ENCODE results near the gene LONRF2.
"Not testable (repeated sequence)": the region's sequence is repeated elsewhere in the genome, so short reads cannot be mapped to it uniquely, and the experiment has no call there.

The LONRF2 gene

DNA sequence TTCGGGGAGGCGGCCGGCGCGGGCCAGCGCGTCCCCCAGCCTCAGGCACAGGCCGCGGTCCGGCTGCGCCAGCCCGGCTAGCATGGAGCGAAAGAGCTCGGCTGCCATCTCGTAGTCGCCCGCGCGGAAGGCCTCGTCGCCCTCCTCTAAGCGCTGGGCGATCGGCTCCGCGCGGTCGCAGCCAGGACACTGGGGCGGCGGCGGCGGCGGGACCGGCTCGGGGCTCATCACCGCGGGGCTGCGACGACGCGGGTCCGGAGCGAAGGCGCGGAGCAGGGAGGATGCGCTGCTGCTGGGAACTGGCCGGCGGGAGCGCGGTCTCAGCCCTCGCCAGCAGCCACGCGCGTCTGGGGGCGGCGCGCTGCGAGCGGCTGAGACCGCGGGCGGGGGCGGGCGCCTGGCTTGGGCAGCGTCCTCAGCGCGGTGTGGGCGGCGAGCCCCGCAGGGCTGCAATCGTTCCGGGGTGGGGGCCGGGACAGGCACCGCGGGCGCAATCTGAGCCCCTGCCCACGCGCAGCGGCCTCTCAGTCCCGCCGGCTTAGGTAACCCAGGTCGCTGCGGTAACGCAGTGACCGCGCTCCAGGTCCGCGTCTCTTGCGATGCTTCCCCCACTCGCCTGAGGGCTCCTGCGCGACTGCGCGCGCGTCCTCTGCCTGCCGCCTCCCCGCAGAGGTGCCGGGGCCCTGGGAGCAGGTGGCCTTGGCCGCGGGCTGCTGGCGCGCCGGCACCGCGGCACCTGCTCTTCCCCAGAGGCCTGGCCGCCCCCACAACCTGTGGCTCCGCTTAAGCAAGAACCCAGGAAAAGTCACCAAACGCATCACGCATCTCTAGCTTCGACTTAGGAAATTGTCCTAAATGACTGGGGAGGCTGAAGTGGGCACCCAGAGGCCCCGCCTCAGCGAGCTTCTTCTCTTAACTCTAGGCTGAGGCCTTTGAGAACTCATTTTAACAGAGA is at the start of gene LONRF2:
Gene LONRF2 (minus strand): TSS at position 636 of the 955 bp plus-strand sequence. CDS start 408 bp downstream, at position 228.
- DNase-seq, result peak; percentile 4

GRCh38 chr2:100367163-100367562 is 44.9 kb upstream of the LONRF2 start:
- DNase-seq, result no peak

GRCh38 chr2:100365434-100365833 is 43.1 kb upstream of the LONRF2 start:
- no peak for DNase-seq

DNA sequence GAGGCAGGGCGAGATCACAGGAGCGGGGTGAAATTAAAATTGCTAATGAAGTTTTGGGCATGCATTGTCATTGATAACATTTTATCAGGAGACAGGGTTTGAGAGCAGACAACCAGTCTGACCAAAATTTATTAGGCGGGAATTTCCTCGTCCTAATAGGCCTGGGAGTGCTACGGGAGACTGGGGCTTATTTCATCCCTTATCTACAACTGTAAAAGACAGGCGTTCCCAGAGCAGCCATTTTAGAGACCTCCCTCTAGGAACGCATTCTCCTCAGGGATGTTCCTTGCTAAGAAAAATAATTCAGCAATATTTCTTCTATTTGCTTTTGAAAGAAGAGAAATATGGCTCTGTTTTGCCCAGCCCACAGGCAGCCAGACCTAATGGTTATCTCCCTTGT is 40.0 kb upstream of the LONRF2 start:
- DNase-seq, result not testable (repeated sequence)

- no peak for DNase-seq
Measured at GRCh38 chr2:100359576-100359975, 37.3 kb upstream of the LONRF2 start.

- no peak for DNase-seq
Measured at GRCh38 chr2:100358554-100358953, 36.3 kb upstream of the LONRF2 start.

DNA sequence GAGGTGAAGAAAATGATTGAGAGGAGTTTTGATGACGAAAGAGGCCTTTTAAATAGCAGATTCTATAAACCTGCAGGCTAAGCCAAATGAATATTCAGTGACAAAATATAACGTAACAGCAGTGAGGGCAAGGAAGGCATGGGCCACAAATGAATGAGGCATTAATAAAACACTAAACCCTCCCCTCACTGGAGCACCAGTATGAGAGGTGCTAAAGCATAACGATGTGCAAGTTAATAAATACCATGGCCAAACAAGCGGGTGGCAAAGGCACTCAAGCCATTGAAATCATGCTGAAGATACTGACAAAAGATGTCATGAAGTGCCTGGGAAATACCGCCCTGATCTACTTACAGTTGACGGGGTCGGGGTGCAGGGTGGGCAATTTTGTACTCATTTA is 30.2 kb upstream of the LONRF2 start:
- DNase-seq, result no peak

DNA sequence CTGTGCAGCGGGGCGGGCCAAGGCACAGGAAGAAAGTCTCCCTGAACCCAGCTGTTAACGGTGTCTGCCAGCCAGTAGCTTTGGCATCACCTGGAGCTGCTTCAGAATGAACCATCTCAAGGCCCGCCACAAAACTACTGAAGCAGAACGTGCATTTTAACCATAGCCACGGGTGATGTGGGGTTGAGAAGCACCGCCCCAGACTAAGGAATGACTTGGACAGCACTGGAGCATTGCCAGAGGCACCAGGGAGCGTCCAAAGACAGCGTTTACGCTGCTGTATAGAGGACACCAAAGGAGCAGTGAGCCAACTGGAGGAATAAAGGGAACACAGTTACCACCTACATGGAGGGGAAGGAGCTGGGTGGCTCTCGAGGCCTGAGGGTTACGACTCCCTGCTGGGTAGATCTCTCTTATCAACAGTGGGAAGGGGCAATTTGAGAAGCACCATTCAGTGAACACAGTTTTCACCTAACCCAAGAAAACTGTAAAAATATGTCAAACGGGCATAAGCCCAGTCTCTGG is 28.4 kb upstream of the LONRF2 start:
- no peak for DNase-seq

GRCh38 chr2:100345144-100345543 is 22.8 kb upstream of the LONRF2 start:
- not testable (repeated sequence) for DNase-seq

DNA sequence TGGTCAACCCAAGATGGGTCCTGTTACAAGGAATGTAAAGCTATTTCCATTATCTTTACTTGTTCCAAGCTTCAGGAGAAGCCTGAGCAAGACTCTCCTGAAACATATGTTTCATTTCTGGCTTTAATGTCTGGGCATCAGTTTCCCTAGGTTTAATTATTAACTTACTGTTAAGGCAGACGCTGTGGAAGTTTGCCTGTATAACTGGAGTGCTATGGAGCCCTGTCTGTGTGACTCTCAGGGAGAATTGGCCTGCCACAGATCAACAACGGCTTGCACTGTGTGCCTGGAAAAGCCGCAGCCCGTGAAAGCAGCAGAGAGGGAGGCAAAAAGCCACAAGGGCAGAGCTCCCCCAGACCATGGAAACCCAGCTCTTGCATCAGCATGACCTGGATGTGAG is 22.1 kb upstream of the LONRF2 start:
- DNase-seq, result no peak

GRCh38 chr2:100342466-100342865 is 20.2 kb upstream of the LONRF2 start:
- DNase-seq, result not testable (repeated sequence)

DNA sequence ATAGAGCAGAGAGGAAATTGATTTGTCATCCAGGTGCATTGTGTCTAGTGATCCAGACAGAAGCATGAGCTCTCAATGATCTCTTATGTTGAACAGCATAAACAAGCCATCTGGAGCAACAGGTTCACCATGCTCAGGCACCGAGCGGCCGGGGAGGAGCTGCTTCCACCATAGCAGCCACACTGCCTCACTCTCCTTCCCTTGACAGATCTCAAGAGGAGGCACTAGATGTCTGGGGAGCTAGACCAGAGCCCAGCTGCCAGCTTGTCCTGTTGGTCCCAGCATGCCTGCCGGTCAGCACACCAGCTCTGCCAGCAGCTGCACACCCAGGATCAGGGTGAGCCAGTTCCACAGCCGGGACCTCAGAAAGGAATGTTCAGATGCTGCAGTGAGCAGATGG is 17.5 kb upstream of the LONRF2 start:
- DNase-seq, result no peak

- no peak for DNase-seq
Measured at GRCh38 chr2:100334929-100335328, 12.6 kb upstream of the LONRF2 start.

- no peak for DNase-seq
Measured at GRCh38 chr2:100327742-100328141, 5.4 kb upstream of the LONRF2 start.

GRCh38 chr2:100321179-100321865 is 979 bp downstream of the LONRF2 start:
- DNase-seq, result no peak

DNA sequence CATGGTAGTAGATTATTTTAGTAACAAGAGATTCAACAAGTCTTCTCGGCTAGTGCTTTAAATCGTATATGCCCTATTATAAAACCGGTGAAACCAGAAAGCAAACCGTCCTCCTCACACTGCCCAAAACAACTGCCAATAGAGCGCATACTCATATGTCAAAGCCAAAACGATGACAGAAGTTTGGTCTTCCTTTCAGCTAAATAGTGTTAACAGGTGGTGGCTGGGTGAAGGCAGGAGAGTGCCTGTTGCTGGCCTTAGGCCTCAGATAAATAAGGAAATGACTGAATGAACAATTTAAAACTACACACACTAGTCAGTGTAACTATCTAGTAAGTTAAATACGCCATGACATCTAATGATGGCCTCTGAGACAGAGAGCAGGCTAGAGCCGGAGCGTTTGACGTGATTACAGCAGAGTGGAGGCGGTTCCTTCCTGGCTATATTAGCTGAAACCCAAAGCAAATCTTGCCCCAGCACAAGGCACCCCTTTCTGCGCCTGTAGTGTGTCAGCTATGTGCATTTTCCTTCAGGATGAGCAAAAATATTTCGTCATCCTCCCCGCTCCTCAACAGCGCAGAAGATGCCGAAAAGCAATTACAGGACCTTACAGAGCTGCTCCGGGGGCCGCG is 1.6 kb downstream of the LONRF2 start:
- no peak for DNase-seq

- DNase-seq, result no peak
Measured at GRCh38 chr2:100317634-100318033, 4.7 kb downstream of the LONRF2 start.

DNA sequence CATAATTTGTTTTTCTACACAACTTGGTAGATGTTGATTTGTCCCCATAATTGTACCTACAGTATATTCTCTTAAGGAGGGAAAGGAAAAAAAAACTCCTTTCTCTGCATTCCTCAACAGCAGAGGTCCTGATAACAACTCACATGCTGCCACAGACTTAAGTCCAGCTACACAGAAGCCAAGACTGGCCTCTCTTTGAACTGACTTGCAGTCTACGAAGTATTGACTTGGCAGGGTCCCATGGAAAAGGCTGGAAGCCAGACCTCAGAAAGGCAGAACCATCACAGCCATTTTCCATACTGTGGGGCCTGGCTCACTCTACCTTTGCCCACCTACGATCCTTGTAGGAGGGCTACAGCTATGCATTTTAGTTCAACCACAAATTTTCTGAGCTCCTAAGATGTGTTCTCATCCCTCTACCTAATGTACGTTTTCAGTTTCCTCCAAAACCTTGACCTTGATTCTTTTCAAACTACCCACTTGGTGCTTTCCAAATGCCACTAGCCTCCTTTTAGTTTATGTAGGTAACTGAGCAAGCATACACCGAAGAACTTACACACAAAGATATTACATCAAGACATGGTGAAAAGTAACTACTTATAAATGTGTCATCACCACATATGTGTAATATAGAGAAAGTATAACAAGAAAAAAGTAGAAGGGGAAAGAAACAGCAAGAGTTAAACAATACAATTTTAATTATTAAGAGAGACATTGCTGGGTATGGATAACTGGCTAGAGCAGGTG is 12.2 kb downstream of the LONRF2 start:
- DNase-seq, result no peak

- DNase-seq, result no peak
Measured at GRCh38 chr2:100309311-100309710, 13.0 kb downstream of the LONRF2 start.

DNA sequence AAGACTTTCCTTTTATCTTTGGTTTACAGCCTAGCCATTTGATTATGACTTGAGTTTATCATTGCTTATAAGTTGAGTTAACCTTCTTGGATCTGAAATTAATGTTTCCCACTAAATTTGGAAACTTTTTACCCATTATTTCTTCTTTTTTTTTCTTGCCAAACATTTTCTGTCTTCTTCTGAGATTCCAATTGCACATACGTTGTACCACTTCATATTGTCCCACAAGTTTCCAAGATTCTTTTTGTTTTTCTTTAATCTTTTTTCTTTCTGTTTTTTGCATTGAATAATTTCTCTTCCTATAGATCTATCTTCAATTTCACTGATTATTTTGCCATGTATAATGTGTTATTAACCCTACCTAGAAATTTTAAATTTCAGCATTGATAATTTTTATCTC is 18.6 kb downstream of the LONRF2 start:
- DNase-seq, result no peak

DNA sequence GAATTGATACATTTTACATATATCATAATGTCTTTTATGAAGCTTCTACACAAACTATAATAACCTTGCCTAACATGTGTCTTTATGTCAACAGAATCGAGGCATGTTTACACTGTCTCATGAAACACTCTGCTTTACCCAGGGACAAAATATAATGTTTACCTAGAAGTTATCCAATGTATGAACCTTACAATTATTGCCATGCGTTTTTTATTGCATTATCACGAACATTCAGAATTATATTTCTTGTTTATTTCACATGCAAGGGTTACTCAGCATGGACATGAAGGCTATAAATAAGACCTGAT is 19.8 kb downstream of the LONRF2 start:
- DNase-seq, result no peak

GRCh38 chr2:100301881-100302584 is 20.3 kb downstream of the LONRF2 start:
- no peak for DNase-seq
